GM15510 (cell line): Measurements from ENCODE around the gene ACOT7.

Experiments
- POLR2A ChIP-seq: IDR thresholded peaks from 3 replicates; pipeline ENCODE4 v1.6.1; 2011; ENCODE audit warnings: borderline replicate concordance; ENCODE audit not compliant: insufficient read length; ENCODE audit errors: extremely low read depth

ACOT7 gene

DNA sequence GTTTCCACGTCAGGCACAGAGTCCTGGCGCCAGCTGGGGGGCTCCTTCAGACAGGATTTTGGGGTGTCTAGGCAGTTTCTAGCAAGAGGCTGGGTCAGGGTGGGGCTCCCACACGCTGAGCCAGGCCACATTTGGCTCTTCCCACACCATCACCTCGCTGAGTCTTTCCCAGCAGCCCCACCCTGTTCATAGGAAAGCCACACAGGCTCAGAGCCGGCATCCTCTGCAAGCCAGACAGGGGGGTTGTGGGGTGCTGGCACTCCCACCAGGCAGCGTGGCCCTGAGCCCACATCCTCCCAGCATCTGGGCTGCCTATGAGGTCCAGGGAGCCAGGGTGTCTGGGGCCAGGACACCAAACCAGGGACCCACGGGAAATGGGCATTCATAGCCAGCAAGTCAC, 129.9 kb downstream of the ACOT7 start:
- no peak for TF ChIP-seq POLR2A

DNA sequence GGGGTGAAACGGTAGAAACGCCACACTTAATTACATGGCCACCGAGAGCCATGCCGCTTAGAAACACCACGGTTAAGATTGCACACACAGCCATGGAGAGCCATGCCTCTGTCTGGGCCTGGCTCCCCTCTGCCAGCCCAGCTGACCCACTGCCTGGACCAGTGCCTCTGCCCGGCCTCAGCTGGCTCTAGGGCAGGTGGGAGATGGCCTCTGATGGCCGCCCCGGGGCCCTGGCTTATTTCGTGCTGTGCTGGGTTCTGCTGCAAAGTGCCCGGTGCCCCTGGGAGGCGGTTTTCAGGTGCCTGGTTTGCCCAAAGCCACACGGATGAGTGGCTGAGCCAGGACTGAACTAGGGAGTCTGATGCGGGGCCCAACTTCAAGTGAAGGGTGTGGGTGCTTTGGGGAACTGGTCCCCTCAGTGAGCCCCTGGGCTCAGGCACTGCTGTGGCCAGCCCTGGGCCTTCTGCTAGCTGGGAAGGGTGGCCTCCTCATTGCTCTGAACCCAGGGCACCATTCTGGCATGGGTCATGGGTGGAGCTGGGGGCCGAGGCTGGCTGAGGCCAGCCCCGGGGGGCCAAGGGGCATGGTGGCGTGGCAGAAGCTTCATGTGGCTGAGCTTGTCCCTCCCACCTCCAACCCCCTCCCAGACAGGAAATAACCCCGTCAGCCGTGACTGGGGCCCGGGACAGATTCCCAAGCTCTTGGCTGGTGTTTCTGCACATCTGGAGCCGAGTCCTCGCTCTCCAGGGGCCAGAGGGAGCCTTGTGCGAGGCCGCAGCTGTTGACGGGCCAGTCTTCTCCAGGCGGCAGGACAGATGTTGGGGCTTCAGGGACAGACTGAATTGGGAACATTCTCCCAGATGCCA, 130.8 kb downstream of the ACOT7 start:
- no peak for TF ChIP-seq POLR2A

DNA sequence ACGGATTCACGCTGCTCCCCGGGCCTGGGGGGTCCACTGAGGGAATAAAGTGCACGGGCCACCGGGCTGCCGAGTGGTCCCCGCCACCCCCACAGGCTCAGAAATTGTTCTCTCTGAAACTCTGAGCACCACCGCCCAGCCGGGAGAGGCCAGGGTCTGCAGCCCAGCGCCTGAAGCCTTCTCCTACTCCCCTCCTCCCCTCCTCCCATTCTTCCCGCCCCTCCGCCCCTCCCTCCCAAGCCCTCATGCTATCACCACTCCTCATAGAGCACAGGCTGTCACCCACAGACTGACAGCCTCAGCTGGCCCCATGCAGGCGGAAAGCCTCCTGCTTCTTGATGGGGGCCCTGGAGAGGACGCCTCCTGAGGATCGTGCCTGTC, 132.0 kb downstream of the ACOT7 start:
- no peak for TF ChIP-seq POLR2A

DNA sequence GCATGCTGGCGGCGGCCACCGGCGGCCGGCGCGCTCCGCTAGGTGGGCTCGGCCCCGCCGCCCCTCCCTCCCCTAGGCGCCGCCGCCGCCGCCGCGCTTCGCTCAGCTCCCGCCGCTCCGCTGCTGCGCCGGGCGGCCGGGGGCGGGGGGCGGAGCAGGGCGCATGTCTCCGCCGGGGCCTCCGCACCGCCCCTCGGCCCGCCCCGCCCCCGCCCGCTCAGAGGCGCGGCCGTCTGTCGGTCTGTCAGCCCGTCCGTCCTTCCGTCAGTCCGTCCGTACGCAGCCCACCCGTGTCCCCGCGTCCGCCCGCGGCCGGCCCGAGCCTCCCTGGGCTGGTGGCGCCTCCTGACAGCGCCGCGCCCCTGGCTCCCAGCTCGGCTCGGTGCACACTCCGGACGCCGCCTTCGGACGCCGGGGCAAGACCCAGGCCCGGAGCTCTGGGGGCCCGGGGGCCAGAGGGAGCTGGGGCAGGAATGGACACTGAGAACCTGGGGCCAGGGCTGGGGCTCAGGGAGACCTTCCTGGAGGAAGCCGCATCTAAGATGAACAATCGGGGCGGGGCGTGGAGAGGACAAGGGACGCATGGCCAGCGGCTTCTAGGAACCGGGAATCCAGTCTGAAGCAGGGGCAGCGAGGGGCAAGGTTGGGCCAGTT, 132.5 kb downstream of the ACOT7 start, which contains the start of gene GPR153:
Gene GPR153, minus strand, starts transcription at position 138 of the 654 bp plus-strand sequence. CDS start 6,193 bp downstream, outside the sequence.
- TF ChIP-seq POLR2A = no peak

DNA sequence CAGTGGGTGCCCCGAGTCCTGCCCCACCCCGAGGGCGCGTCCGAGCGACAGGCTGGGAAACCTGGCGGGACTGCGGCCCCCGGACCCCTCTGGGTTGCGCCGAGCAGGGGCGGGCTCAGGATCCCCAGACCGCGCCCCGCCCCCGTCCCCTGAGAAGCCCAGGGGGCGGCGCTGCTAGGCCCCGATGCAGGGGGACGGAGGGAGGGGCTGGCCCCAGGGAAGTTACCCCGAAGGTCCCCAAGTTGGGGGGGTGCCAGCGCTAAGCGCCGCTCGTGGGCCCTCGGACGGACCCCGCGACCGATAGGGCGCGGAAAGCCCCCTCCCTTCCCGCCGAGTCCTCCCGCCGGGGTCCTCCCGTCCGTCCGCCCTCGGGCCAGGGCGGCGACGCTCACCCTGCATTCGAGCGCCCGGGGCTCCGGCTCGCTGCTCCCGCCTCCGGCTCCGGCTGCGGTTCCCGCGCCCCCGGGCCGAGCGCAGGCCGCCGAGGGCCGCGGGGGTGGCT, 133.1 kb downstream of the ACOT7 start:
- TF ChIP-seq POLR2A = no peak

DNA sequence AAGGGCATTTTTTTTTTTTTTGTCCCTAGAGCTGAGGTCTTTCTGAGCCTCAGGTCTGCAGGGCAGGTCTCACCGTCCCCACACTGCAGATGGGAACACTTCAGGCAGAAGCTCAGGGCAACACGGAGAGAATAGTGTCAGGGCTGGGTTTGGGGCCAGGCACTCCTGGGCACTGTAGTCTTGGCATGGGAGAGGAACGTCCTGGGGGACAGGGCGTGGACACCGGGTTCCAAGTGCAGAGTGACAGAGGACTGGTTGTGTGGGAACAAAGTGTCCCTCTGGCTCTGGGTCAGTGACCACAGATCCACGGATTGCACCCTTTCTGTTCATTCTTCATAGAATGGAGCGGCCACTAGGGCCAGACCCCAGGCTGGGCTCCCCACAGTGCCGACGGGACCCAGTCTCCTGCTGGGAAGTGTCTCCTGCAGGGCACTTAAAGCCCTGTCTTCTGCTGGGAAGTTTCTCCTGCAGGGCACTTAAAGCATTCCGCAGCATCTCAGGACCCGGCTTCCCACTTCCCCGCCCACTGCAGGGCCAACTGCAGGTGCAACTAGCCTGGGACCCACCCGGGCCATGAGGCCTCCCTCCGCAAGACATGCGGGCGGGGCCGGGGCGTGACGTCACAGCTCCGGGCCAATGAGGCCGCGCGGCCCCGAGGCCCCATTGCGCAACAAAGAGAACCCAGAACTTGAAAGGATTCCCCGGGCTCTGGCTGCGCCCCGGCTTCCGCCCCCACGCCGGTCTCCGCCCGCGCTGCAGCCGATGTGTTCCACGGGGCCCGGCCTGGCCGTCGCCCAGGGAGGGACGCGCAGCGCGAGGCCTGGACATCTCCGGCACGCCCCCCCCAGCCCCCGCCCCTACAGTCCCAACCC, 133.8 kb downstream of the ACOT7 start:
- no peak for TF ChIP-seq POLR2A

DNA sequence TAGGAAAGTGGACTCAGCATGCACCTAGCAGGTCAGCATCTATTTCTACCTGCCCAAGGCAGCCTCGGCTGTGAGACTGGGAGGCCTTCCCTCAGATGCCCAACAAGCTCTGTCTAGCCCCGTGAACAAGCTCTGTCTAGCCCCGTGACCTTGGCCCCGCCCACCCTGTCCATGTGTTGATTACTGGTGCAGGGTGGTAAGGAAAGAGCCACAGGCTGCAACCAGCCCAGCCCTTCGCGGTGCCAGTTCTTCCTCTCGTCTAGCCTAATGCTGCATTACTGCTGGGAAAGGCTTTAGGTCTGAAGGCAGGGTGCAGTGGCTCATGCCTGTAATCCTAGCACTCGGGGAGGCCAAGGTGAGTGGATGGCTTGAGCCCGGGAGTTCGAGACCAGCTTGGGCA, 134.9 kb downstream of the ACOT7 start:
- TF ChIP-seq POLR2A = no peak

DNA sequence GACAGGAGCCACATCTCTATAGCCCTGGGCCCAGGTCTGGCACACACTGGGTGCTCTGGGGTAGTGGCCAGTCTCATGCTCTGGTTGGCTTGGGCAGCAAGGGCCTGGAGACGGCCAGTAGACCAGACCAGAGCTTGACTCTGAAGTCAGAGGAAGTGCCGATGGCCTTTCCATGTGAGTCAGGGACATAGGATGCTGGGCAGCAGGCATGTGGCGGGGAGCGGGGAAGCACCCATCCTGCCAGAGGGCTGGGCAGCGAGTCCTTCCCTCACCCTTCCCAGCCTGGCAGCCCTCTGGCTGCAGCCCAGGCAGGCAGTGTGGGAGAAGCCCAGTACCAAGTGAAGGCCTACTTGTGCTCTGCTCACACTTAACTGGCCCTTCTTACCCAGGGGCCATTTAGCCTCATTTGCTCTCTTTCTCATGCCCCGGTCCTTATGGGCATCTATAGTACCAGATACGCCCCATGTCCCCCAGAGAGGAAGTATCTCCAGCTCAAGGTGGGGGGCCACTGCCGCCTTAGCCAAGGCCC, 136.0 kb downstream of the ACOT7 start:
- TF ChIP-seq POLR2A = no peak

DNA sequence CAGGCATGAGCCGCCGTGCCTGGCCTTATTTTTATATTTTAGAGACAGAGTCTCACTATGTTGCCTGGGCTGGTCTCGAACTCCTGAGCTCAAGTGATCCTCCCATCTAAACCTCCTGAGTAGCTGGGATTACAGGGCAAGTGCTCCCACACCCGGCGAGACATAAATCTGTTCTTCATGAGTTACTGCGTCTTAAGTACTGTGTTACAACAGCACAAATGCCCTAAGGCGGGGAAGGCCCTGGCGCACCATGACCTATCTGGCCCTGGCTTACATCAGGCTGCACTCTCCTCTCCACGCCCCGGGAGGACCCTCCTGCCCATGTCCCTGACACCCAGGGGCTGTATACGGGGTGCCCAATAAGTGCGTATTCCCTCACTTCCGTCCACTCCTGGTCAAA, 136.9 kb downstream of the ACOT7 start:
- no peak for TF ChIP-seq POLR2A

DNA sequence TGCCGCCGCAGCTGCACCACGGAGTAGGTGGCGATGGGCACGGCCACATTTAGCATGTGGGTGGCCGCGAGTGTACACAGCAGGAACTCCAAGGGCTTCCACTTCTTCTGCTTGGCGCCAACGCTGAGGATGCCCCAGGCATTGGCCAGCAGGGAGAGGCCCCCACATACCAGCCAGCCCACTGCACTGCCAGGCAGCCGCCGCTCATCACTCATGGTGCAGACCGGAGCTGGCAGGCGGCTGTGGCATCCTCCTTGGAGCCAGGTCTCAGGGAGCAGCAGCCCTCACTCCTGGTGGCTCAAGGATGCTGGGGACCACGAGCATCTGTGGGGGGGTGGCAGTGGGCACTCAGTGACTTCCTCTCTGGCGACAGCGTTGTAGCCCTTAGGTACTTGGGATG, 138.9 kb downstream of the ACOT7 start:
- TF ChIP-seq POLR2A = no peak

DNA sequence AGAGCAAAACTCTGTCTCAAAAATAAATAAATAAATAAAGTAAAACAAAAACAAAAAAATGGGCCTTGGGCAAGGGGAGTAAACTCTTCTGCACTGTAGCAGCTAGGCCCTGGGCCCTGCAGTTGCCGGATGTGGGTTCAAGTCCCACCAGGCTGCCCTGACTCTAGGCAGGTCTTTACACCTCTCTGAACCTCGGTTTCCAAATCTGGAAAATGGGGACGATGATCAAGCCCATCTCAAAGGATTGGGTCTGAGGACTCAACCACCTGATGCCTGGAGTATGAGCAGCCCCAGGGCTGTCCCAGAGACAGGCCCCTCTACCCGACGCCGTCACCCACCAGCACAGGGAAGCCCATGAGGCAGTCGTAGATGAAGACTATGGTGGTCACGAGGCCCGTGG, 140.2 kb downstream of the ACOT7 start:
- TF ChIP-seq POLR2A = no peak

DNA sequence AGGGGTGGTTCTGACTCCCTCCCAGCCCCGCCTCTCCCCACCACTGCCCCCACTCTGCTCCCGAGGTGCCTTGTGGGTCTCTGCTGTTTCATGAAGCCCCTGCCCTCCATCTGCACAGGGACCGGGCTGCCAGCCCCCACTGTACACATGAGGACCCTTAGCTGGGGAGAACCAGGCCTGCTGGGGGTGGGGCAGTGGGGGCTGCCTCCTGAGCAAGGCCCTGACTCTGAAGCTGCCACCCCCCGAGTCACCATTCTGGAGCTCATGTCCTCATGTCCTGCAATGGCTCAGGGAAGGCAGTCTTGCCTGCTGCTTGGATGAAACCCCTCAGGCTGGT, 141.2 kb downstream of the ACOT7 start:
- no peak for TF ChIP-seq POLR2A

DNA sequence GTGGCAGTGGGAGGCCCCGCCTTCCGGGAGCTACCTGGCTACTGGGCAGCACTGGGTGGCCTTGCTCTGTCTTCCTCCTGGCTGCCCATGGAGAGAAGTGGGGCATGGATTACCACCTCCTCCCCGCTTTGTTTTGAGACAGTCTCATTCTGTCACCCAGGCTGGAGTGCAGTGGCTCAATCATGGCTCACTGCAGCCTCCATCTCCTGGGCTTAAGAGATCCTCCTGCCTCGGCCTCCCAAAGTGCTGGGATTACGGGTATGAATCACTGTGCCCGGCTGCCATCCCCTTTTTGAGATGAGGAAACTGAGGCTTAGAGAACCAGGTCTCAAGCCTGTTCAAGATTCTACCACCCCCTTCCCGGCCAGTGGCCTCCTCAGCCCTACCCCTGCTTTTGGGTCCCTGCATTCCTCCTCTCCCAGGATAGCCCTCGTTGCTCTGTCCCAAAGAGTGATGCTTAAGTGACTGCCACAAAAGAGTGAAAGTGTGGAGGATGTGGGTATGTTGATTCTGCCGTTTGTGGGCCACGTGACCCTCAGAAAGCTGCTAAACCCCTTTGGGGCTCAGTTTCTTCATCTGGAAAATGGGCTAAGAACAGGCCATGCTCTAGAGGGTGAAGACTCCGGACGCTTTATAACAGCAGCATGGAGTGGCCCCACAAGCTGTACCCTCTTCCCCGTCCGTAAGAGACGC, 141.7 kb downstream of the ACOT7 start:
- no peak for TF ChIP-seq POLR2A

DNA sequence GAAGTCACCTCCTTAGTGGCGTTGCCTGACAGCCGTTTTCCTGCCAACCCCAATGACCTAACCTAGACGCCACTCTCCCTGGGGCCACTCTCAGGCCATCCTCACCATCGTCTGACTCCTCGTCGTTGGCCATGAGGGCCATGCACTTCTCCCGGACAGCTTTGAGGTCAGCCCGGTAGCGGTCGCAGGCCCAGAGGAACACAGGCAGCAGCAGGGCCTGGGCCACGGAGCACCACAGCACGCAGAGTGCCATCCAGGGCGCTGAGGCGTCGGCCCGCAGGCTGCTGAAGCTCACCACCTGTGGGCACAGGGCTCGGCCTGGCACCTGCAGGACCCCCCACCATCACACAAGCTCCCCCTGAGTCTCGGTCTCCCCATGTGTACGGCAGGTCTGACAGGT, 142.3 kb downstream of the ACOT7 start:
- TF ChIP-seq POLR2A = no peak

DNA sequence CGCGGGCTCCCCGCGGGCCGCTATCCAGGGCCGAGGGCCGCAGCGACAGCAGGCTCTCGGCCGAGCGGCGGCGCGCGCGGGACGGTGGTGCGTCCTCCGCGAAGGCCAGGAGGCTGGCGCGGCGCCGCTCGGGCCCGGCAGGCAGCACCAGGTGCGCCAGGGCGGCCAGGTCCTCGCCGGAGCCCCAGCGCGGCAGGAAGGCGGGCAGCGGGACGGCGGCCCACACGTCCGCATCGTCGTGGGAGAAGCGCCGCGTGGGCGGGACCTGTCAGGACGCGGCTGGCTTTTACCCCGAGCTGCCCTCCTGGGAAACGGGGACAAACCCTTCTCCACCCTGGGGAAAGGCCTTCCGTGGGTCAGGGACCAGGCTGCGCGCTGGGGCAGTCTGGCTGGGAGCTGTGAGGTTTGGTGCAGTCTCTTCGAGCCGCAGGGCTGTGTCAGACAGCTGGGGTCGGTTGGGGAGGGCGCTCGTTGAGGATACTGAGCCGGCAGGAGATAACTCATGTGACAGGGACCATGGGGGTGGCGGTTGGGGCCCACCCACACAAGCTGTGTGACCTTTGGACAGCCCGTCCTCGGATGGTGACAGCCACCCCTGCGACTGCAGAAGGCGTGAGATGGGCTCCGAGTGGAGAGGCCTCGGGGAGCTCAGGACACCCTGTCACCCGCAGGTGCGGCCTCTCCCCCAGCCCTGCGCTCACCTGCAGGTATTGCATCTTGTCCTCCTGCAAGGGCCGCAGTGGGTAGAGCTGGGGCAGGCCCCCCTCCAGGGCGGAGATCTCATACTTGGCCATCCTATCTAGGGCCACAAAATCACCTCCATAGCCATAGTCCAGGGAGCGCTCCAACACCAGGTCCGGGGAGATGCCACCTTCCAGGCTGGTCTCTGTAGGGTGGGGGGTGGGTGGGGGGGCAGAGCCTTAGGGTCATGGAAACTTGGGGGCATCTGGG, 143.6 kb downstream of the ACOT7 start:
- TF ChIP-seq POLR2A = no peak
